Right lobe of liver (tissue), 4 donors: ENCODE data around the gene GATB.

Source experiments
- CTCF ChIP-seq, 4 donors: fragments of 200-600 bp in 3 of 4; fragments of 450-650 bp in 1 of 4; IDR thresholded peaks; one replicate each; pipeline versions ENCODE4 v1.5.1 to v1.8.0; 2016 to 2022; ENCODE audit warnings: antibody characterized with exemption in 4 of 4, mild to moderate bottlenecking in 2 of 4
- POLR2A ChIP-seq: fragments of 450-650 bp; IDR thresholded peaks from one replicate; pipeline ENCODE4 v1.6.1; 2017; ENCODE audit warnings: antibody characterized with exemption, mild to moderate bottlenecking
- donor health status: DM: no; HTN: no; CAD: no.
- donor health status: DM: no; HTN: no; CAD: no.
- donor health status: DM: no; HTN: yes; CAD: no.

- no peak for TF ChIP-seq CTCF (IDR thresholded peaks at IDR 0.05)
- TF ChIP-seq POLR2A: no peak
These were observed 38.9 kb downstream of the GATB start for GRCh38 chr4:151721916-151722315.
